ENCODE data around the gene MBNL1. TPM values are rescaled to one million over a fixed set of nuclear protein-coding genes. Genes with fewer than 3 reads are reported as not detected.

Gene MBNL1
- total RNA-seq, 1 donor from 2014 or later = 229 TPM

DNA sequence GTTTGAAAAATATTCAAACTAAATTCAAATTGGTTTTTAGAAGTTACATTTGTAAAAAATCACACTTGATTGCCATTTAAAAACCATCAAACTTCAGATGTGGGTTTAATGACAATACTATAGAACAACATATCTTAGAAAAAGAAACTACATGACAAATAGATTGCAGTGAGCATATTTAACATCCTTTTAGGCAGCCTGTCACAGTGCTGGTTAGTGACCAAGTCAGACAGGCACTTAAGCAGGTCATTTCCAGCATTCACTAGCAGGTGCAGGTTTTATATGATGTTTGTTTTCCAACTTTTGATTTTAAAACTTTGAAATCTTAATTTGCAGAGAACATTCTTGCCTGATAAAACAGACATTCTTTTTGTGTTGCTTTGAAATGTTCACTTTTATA is 115.7 kb downstream of the MBNL1 start:
- Histone ChIP-seq H3K27me3 (no peaks in the 10 kb centered on the region), H3K9me3 (no peaks in the 10 kb centered on the region), H3K4me1 (peaks cover 77% of the 10 kb centered on the region), H3K4me3 (no peak overlapping the region), H3K36me3 (no peaks in the 10 kb centered on the region), H3K27ac (peak overlapping the region; percentile 56)
- TF ChIP-seq, protein P1, sequence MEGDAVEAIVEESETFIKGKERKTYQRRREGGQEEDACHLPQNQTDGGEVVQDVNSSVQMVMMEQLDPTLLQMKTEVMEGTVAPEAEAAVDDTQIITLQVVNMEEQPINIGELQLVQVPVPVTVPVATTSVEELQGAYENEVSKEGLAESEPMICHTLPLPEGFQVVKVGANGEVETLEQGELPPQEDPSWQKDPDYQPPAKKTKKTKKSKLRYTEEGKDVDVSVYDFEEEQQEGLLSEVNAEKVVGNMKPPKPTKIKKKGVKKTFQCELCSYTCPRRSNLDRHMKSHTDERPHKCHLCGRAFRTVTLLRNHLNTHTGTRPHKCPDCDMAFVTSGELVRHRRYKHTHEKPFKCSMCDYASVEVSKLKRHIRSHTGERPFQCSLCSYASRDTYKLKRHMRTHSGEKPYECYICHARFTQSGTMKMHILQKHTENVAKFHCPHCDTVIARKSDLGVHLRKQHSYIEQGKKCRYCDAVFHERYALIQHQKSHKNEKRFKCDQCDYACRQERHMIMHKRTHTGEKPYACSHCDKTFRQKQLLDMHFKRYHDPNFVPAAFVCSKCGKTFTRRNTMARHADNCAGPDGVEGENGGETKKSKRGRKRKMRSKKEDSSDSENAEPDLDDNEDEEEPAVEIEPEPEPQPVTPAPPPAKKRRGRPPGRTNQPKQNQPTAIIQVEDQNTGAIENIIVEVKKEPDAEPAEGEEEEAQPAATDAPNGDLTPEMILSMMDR (IDR thresholded peaks at IDR 0.05) = no peak
- no peak for DNase-seq
- intact Hi-C loops (cut with DNase I) = no loop called here
- peak; percentile 33 for ATAC-seq

DNA sequence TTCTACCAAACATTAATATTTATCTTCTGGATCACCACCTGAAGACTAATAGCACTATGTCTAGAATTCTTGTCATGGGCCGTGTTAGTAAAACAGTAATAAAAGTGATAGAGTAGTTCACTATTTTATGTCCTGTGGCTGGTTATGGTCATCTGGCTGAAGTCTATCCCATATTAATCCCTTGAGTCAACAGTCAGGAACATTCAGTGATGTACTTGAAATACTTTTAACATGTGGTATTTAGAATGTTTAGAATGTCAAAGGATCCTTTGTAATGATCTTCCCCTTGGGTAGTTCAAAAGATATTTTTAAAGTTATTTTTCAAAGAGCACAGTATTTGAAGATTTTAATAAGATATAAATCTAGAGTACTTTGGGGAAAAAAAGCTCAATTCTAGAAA is 117.0 kb downstream of the MBNL1 start:
- Histone ChIP-seq H3K4me3 (no peak overlapping the region), H3K36me3 (no peaks in the 10 kb centered on the region), H3K27me3 (no peaks in the 10 kb centered on the region), H3K27ac (peak overlapping the region; percentile 56), H3K4me1 (peaks cover 70% of the 10 kb centered on the region), H3K9me3 (no peaks in the 10 kb centered on the region)
- TF ChIP-seq, protein P1 (IDR thresholded peaks at IDR 0.05) = no peak
- ATAC-seq = peak; percentile 48
- no peak for DNase-seq
- intact Hi-C loops (cut with DNase I) = no loop called here

DNA sequence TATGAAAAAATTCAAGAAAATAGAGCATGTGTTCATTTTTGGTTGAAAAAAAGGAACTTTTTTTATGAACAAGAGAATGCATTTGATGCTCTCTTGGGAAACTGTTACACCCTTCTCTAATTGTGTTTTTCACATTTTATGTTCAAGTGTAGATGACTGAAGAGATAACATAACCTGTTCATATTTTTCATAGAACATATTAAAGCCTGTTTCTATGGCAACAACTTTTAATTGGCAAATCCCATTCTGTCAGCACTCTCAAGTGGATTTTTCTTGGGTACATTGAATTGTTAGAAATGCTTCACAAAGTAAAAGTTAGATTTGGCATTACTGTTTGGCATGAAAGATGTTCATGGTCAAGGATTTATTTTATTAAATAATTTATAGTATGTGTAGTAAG is 117.5 kb downstream of the MBNL1 start:
- TF ChIP-seq, protein P1 (IDR thresholded peaks at IDR 0.05) = no peak
- Histone ChIP-seq H3K9me3 (no peaks in the 10 kb centered on the region), H3K4me3 (no peak overlapping the region), H3K4me1 (peaks cover 70% of the 10 kb centered on the region), H3K27ac (no peak overlapping the region), H3K27me3 (no peaks in the 10 kb centered on the region), H3K36me3 (no peaks in the 10 kb centered on the region)
- no peak for DNase-seq
- no peak for ATAC-seq
- intact Hi-C loops (cut with DNase I) = no loop called here

DNA sequence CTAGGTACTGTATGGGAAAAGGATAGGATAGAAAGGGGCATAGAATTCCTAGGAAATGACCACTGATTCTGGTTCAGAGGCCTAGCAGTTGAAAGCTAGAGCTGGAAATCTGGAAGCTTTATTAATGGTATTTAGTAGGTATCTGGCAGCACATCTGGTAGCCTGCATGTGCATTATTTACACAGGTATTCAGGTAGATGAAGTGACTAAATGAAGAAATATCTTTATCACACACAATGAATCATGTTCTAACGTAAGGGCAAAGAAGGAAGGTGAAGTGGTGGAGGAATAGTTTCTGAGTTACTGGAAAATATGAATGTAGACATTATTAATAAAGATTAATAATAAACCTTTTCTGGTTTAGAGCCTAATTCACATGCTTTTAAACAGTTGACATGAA is 119.9 kb downstream of the MBNL1 start:
- no peaks in the 10 kb centered on the region for H3K9me3 ChIP-seq
- intact Hi-C loops (cut with DNase I) = no loop called here
- no peaks in the 10 kb centered on the region for H3K27me3 ChIP-seq
- H3K36me3 ChIP-seq = no peaks in the 10 kb centered on the region
- peaks cover 69% of the 10 kb centered on the region for H3K4me1 ChIP-seq
- no peak overlapping the region for H3K4me3 ChIP-seq
- H3K27ac ChIP-seq = no peak overlapping the region
- TF ChIP-seq, protein P1 (IDR thresholded peaks at IDR 0.05) = no peak
- no peak for DNase-seq
- ATAC-seq = no peak

DNA sequence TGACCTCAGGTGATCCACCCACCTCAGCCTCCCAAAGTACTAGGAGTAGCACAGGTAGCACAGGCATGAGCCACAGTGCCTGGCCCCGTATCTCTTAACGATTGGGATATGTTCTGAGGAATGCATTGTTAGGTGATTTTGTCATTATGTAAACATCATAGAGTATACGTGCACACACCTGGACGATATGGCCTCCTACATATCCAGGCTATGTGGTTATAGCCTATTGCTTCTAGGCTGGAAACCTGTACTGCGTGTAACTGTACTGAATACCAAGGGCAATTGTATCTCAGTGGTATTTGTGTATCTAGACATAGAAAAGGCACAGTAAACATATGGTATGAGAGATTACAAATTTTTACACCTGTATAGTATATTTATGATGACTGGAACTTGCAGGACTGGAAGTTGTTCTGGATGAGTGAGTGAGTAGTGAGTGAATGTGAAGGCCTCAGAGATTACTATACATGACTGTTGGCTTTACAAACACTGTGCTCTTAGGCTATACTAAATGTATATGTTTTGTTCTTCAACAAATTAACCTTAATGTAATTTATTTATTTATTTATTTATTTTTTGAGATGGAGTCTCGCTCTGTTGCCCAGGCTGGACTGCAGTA is 120.7 kb downstream of the MBNL1 start:
- peak; percentile 34 for ATAC-seq
- Histone ChIP-seq H3K4me3 (no peak overlapping the region), H3K4me1 (peaks cover 69% of the 10 kb centered on the region), H3K27me3 (no peaks in the 10 kb centered on the region), H3K9me3 (no peaks in the 10 kb centered on the region), H3K27ac (no peak overlapping the region), H3K36me3 (no peaks in the 10 kb centered on the region)
- TF ChIP-seq, protein P1 (IDR thresholded peaks at IDR 0.05) = no peak
- intact Hi-C loops (cut with DNase I) = no loop called here
- DNase-seq = no peak

DNA sequence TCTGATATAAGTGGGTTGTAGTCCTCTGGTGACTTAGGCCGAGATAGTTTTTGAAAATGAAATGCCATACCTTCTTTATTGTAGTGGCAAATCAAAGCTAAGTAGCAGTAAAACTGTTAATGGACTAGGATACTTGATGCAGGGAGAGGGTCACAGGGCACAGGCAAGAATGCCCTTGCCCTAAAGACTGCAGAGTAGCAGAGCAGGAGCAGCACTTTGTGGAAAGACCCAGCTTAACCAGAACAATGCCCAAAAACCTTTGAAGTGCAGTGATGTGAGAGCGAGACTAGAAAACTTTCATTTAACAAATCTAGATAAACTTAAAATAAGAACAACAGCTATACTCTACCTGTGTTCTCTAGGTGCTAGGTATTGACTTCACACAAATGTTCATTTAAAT is 121.9 kb downstream of the MBNL1 start:
- TF ChIP-seq, protein P1 (IDR thresholded peaks at IDR 0.05) = no peak
- H3K27me3 ChIP-seq = no peaks in the 10 kb centered on the region
- DNase-seq (no peak), ATAC-seq (no peak)
- H3K4me1 ChIP-seq = peaks cover 66% of the 10 kb centered on the region
- peaks cover 2% of the 10 kb centered on the region for H3K36me3 ChIP-seq
- H3K9me3 ChIP-seq = no peaks in the 10 kb centered on the region
- intact Hi-C loops (cut with DNase I) = no loop called here
- H3K27ac ChIP-seq = no peak overlapping the region
- H3K4me3 ChIP-seq = no peak overlapping the region

Measured in upper lobe of right lung (tissue), 1 donor.